Cardiac muscle cell (in vitro differentiated cells and primary cell): Measurements from ENCODE around the gene RNMT. TPM values are rescaled to one million over a fixed set of nuclear protein-coding genes. Genes with fewer than 3 reads are reported as not detected.
A peak's percentile ranks its signal among the peaks of the same experiment; 100 is the strongest.
"Not testable (repeated sequence)": the region's sequence is repeated elsewhere in the genome, so short reads cannot be mapped to it uniquely, and the experiment has no call there.

ENCODE experiments used
- DNase-seq, 2 donors: peaks; one replicate each; pipeline versions ENCODE4 v3.0.0 to v3.0.0-alpha.2; 2010 to 2017; ENCODE audit warnings: low read depth in 1 of 2, low spot score in 1 of 2
- H3K27ac ChIP-seq: fragments of 200-600 bp; sonication (generic); 2 replicates; pipeline ENCODE4 v1.5.1; 2016
- H3K27me3 ChIP-seq: fragments of 200-600 bp; sonication (generic); 2 replicates; pipeline ENCODE4 v1.6.0; 2016; ENCODE audit warnings: control low read depth
- H3K36me3 ChIP-seq: fragments of 200-600 bp; sonication (generic); 2 replicates; pipeline ENCODE4 v1.5.1; 2016; ENCODE audit warnings: control low read depth
- H3K4me1 ChIP-seq: fragments of 200-600 bp; sonication (generic); 2 replicates; pipeline ENCODE4 v1.8.1; 2017; ENCODE audit warnings: low read depth, mild to moderate bottlenecking, mixed run types
- H3K4me3 ChIP-seq: fragments of 200-600 bp; sonication (generic); 2 replicates; pipeline ENCODE4 v1.5.1; 2016; ENCODE audit warnings: mild to moderate bottlenecking
- H3K9me3 ChIP-seq: fragments of 200-600 bp; sonication (generic); 2 replicates; pipeline ENCODE4 v1.5.1; 2017; ENCODE audit warnings: low read depth, mild to moderate bottlenecking, control low read depth
- polyA plus RNA-seq: library from polyadenylated mRNA; unstranded; fragments of >200 nt; fragmentation: Nextera tagmentation; extraction: Ambion mirVana; gene quantifications from 2 replicates; pipeline ENCODE4 v1.2.1, GENCODE V29; 2016
- total RNA-seq: library from RNA; depleted of rRNA; stranded (reverse); fragments of >200 nt; gene quantifications from 2 replicates; pipeline ENCODE4 v1.2.3, GENCODE V29; 2016
- TF ChIP-seq, protein P1 (sequence below): IDR thresholded peaks from 2 replicates; pipeline ENCODE4 v1.5.1; 2012; ENCODE audit warnings: low read depth, mild to moderate bottlenecking, low read length

RNMT gene
- total and polyA plus RNA-seq, 2 experiments from 2014 or later: 36.5 to 53.0 TPM

DNA sequence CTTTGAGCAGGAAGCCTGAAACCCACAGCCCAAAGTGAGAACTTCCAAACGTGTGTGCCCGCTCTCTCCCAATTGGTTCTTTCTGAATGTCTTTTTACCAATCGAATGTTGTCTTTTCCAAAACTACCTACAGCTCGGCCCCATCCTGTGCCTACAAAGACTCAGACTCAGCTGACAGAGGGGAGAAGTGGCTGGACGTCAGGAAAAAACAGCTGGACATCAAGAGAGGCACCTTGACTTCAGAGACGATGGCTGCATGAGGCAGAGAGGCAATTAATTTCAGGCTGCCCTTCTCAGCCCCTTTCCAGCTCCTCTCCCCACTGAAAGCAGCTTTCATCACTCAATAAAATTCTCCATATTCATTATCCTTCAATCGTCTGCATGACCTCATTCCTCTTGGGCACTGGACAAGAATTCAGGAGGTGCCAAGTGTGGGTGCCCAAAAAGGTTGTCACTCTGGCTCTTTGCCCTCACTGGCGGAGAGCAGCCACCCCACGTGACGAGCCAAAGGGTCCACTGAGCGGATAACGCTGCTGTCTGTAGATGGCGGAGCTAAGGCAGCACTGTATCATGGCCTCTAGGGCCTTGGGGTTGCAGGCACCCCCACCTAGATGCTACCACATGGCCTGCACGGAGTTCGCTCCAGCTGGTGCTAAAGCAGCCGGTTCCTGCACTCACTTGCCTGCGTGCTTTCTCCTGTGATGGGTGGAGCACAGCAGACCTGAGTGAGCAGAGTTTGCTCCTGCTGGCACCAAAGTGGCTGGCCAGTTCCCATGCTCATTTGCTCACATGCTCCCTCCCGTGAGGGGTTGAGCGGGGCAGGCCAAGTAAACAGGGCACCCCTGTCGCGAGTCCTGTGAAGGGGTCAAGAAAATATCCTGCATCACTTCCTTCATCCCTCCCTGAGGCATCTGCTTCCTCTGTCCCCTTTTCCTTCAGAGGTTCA, 38.0 kb upstream of the RNMT start:
- no peaks in the 10 kb centered on the region for H3K27me3 ChIP-seq
- TF ChIP-seq, protein P1, sequence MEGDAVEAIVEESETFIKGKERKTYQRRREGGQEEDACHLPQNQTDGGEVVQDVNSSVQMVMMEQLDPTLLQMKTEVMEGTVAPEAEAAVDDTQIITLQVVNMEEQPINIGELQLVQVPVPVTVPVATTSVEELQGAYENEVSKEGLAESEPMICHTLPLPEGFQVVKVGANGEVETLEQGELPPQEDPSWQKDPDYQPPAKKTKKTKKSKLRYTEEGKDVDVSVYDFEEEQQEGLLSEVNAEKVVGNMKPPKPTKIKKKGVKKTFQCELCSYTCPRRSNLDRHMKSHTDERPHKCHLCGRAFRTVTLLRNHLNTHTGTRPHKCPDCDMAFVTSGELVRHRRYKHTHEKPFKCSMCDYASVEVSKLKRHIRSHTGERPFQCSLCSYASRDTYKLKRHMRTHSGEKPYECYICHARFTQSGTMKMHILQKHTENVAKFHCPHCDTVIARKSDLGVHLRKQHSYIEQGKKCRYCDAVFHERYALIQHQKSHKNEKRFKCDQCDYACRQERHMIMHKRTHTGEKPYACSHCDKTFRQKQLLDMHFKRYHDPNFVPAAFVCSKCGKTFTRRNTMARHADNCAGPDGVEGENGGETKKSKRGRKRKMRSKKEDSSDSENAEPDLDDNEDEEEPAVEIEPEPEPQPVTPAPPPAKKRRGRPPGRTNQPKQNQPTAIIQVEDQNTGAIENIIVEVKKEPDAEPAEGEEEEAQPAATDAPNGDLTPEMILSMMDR: no peak

DNA sequence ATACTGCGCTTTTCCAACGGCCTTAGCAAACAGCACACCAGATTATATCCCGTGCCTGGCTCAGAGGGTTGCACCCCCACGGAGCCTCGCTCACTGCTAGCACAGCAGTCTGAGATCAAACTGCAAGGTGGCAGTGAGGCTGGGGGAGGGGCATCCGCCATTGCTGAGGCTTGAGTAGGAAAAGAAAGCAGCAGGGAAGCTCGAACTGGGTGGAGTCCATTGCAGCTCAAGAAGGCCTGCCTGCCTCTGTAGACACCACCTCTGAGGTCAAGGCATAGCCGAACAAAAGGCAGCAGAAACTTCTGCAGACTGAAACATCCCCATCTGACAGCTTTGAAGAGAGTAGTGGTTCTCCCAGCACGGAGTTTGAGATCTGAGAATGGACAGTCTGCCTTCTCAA, 36.4 kb upstream of the RNMT start:
- H3K4me3 ChIP-seq, H3K27me3 ChIP-seq, H3K4me1 ChIP-seq, H3K36me3 ChIP-seq, H3K9me3 ChIP-seq, DNase-seq, H3K27ac ChIP-seq: not testable (repeated sequence)

More for the DNA sequence above, 38.0 kb upstream of the RNMT start:
- no peaks in the 10 kb centered on the region for H3K36me3 ChIP-seq
- H3K4me1 ChIP-seq: peaks cover 7% of the 10 kb centered on the region
- H3K4me3 ChIP-seq: no peak overlapping the region
- no peak for DNase-seq
- no peaks in the 10 kb centered on the region for H3K9me3 ChIP-seq
- H3K27ac ChIP-seq: no peak overlapping the region

DNA sequence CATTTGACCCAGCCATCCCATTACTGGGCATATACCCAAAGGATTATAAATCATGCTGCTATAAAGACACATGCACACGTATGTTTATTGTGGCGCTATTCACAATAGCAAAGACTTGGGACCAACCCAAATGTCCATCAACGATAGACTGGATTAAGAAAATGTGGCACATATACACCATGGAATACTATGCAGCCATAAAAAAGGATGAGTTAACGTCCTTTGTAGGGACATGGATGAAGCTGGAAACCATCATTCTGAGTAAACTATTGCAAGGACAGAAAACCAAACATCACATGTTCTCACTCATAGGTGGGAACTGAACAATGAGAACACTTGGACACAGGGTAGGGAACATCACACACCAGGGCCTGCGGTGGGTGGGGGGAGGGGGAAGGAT, 31.1 kb upstream of the RNMT start:
- not testable (repeated sequence) for H3K4me3 ChIP-seq, H3K9me3 ChIP-seq, H3K27ac ChIP-seq, H3K4me1 ChIP-seq, H3K36me3 ChIP-seq, DNase-seq, H3K27me3 ChIP-seq

DNA sequence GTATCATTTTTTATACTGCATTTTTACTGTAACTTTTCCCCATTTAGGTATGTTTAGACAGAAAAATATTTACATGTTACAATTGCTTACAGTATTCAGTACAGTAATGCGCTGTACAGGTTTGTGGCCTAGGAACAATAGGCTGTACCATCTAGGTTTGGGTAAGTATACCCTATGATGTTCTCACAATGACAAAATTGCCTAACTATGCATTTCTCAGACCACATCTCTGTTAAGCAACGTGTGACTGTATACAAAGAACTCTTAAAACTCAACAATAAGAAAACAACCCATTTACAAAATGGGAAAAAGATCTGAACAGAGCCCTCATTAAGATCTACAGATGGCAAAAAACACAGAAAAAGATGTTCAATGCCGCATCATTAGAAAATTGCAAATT, 29.5 kb upstream of the RNMT start:
- H3K4me1 ChIP-seq: no peaks in the 10 kb centered on the region
- TF ChIP-seq, protein P1: no peak
- no peaks in the 10 kb centered on the region for H3K36me3 ChIP-seq
- H3K27me3 ChIP-seq: no peaks in the 10 kb centered on the region
- H3K27ac ChIP-seq: no peak overlapping the region
- H3K9me3 ChIP-seq: no peaks in the 10 kb centered on the region
- peak in 1 of 2 donors; percentile 10 for DNase-seq
- H3K4me3 ChIP-seq: no peak overlapping the region

DNA sequence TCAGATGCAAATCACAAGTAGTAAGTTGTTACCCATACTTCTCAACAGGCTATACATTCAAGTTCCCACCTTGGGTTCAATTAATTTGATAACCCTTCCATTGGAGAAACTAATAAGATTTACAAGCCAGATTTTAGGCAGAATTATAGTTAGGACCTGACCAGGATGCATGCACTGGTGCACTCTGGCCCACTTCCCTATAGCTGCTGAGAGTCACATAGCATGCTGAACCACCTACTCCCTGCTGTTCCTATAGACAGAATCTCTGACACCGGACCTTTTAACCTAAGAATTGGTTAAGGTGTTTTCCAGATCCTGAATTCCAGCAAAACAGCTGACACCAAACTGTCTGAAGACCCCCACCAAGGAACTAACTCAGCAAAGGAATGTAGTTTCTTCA, 26.3 kb upstream of the RNMT start:
- Histone ChIP-seq H3K27me3 (no peaks in the 10 kb centered on the region), H3K4me3 (no peak overlapping the region), H3K36me3 (no peaks in the 10 kb centered on the region), H3K9me3 (peaks cover 3% of the 10 kb centered on the region), H3K4me1 (no peaks in the 10 kb centered on the region), H3K27ac (no peak overlapping the region)
- no peak for DNase-seq
- TF ChIP-seq, protein P1: no peak

DNA sequence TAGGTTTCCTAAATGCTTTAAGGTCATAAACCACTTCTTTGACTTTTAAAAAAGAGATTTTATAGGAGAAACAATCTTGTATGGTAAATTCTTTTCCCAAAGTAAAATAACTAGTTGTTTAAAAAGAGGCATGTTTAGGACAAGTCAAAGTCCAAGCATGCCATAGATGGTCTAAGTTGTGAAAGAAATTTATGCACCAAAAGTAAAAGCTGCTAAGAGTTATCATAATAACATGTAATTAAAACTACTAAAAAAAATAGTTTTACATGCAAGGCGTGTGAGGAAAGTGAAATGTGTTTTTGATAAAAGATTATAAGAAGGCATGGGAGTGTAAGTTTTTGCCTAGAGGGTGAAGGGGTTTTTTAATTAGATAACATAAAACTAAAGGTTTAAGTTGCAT, 22.6 kb upstream of the RNMT start:
- no peaks in the 10 kb centered on the region for H3K36me3 ChIP-seq

More for the DNA sequence above, 22.6 kb upstream of the RNMT start:
- no peak for DNase-seq
- Histone ChIP-seq H3K27me3 (no peaks in the 10 kb centered on the region), H3K27ac (no peak overlapping the region), H3K4me1 (no peaks in the 10 kb centered on the region), H3K4me3 (no peak overlapping the region), H3K9me3 (peaks cover 3% of the 10 kb centered on the region)
- TF ChIP-seq, protein P1: no peak
